ENCODE results near the gene ABHD15.
"Not testable (repeated sequence)": the region's sequence is repeated elsewhere in the genome, so short reads cannot be mapped to it uniquely, and the experiment has no call there.

The ABHD15 gene

DNA sequence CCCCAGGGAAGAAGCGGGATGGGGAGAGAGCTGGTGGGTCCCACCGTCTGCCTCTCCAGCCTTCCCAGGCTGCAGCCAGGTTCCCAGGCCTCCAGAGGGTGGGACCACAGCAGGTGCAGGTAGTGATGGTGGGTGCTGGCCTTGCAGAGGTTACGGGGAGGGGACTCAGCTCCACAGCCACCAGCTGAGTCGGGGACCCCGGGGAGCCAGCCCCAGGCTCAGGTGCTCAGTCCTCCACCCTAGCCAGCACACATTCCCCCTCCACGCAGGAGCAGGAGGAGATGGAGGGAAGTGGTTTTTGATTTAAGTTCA lies 6.7 kb upstream of the ABHD15 start:
- DNase-seq (ENCODE audit: low read depth), result no peak
- H3K4me3 ChIP-seq (ENCODE audit: low read depth, low read length), result no peak overlapping the region

DNA sequence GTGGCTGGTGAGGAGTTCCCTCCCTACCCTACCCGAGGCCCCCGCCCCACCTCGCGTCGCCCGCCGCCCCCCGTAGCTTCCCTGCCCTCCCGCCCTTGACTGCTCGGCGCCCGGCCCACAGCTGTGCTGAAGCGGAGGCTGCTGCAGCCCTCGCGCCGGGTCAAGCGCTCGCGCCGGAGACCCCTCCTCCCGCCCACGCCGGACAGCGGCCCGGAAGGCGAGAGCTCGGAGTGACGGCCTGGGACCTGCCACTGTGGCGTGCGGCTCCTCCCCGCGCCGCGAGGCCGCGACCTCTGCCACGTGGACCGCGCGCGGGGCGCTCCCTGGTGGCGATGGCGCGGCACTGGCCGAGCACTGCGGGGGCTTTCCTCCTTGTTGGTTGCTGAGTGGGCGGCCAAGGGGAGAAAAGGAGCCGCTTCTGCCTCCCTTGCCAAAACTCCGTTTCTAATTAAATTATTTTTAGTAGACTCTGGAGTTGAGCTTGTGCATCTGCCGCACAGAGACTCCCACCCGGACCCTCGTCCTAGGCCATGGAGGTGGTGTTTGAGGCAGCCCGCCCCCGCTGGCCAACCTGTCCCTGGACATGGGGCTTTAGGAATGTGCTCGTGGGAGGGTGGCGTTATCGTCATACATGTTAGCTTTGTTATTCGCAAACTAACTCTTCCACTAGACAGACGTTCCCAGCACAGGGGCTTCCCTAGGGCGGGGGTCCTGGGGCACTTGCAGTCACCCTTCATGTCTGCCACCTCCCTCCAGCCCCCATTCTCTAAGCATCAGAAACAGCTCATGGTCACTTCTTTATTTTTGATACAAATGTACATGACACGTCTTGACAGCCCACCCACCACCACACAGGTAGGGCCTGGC lies 6.1 kb upstream of the ABHD15 start:
- DNase-seq (ENCODE audit: low read depth), result no peak
- no peak overlapping the region for H3K4me3 ChIP-seq (ENCODE audit: low read depth, low read length)

DNA sequence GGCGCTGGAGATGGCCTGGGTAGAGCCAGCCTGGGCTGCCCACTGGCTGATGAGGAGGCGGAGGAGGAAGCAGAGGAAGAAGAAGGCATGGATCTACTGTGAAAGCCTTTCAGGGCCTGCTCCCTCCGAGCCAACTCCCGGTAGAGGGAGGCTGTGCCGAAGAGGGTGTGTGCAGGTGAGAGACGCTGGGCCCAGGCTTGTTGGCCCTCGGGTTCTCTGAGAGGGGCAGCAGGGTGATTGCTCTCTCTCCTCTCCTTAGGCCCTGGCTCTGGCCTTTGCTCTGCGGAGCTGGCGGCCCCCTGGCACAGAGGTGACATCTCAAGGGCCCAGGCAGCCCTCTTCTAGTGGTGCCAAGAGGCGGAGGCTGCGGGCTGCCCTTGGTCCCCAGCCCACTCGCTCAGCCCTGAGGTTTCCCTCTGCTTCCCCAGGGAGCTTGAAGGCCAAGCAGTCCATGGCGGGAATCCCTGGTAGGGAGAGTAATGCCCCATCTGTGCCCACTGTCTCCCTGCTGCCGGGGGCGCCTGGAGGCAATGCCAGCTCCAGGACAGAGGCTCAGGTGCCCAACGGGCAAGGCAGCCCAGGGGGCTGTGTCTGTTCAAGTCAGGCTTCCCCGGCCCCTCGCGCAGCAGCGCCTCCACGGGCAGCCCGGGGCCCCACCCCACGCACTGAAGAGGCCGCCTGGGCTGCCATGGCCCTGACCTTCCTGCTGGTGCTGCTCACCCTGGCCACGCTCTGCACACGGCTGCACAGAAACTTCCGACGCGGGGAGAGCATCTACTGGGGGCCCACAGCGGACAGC lies 5.2 kb upstream of the ABHD15 start:
- no peak for DNase-seq (ENCODE audit: low read depth)
- H3K4me3 ChIP-seq (ENCODE audit: low read depth, low read length), result no peak overlapping the region

DNA sequence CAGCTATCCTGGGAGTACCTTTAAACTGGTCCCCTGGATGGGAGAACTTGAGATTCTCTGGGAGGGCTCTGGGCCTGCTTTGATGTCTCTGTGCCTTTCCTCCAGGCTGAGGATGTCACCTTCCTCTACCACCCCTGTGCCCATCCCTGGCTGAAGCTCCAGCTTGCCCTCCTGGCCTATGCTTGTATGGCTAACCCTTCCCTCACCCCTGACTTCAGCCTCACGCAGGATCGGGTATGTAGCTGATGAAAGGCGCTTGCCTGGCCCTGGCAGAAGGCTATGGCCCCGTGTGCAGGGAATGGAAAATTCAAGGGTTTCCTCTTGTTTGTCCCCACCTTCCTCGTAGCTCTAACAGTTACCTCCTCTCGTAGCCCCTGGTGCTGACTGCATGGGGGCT lies 4.6 kb upstream of the ABHD15 start:
- no peak overlapping the region for H3K4me3 ChIP-seq (ENCODE audit: low read depth, low read length)
- DNase-seq (ENCODE audit: low read depth), result no peak

DNA sequence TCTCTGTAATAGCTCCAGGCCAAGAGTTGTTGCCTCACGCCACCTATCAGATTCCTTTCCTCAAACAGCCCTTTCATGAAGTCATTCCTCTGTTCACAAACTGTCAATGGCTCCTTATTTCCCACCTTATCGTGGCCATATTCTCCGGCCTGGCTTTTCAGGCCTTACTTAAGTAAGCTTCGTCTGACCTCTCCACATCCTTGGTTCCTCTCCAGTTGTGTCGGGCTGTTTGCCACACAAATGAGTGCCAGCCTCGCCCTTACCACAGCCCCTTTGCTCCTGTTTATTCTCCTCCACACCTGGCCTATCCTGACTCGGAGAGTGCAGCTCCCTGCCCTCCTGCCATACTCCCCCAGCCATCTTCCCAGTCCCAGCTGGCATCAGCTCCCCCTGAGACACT lies 3.7 kb upstream of the ABHD15 start:
- H3K4me3 ChIP-seq (ENCODE audit: low read depth, low read length), result no peak overlapping the region

DNA sequence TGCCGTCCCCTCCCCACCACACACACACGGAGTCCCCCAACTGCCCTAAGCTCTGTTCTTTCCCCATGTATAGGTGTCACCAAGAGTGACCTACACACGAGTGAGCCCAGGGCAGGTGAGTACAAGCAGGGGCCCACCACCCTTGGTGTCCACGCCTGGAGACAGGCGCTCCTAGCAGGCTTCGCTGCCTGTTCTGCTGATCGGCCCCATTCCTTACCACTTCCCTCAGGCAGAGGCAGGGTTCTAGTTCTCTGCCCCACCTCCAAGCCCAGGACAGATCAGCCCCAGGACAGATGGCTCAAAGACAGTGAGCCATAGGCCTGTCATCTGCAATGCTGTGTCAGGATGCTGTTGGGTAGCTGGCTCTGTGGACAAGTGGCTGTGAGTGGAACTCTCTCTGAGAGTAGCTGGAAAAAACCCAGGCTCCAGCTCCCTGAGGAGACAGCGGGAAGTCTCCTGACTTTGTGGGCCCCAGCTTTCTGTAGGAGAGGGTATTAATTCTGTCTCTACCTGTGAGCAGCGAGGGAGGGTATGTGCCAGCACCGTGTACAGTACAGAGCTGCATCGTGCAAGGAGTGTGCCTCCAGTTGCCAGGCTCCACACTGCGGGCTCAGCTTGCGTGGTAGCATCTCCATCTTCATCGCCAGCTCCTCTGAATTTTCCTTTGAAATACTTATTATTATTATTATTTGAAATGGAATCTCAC lies 2.6 kb upstream of the ABHD15 start:
- no peak for DNase-seq (ENCODE audit: low read depth)
- H3K4me3 ChIP-seq (ENCODE audit: low read depth, low read length), result peak overlapping the region; percentile 74

More for the DNA sequence above, 3.7 kb upstream of the ABHD15 start:
- no peak for DNase-seq (ENCODE audit: low read depth)

GRCh38 chr17:29568331-29569244 lies 1.8 kb upstream of the ABHD15 start, which contains the start of gene TP53I13:
Gene TP53I13, plus strand, starts transcription at chr17:29568701. Its CDS starts 58 bp downstream, at chr17:29568759.
- peak within 1 kb of the TSS; percentile 74 for H3K4me3 ChIP-seq (ENCODE audit: low read depth, low read length)
- no peak for DNase-seq (ENCODE audit: low read depth)

DNA sequence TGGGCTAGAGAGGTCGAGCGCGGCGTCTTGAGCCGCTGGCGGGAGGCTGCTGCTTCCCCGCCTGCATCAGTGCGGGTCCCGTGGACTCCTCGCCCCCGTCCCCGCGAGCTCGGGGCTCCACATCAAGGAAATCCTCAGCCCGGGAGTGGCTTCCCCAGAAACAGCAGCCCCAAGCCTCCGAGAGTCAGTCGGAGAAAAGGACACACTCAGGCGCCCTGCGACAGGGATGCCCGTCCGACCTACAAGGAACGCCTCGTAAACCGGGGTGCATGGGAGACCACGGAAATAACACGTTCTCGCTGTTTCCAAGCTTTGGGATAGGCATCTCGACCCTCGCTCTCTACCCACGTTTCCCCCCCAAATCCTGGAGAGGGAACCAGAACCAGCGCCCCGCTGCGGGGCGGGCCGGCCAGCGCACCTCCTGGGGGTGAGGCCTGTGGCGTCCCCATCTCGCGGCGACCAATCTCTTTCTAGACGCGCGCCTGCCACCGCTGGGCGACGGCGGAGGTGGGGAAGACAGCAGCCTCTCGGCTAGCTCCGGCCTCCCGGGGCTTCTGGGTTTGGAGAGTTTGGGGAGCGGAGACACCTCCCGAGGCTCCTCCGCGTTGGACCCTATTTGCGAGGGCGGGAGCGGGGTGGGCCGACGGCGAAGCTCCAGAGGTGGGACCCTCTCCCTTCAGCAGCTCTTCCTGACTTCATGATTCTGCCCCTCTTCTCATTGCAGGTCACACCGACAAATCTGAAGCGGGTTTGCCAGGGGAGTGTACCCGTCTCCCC lies 905 bp upstream of the ABHD15 start:
- peak overlapping the region; percentile 74 for H3K4me3 ChIP-seq (ENCODE audit: low read depth, low read length)
- no peak for DNase-seq (ENCODE audit: low read depth)

- DNase-seq (ENCODE audit: low read depth), result no peak
- H3K4me3 ChIP-seq (ENCODE audit: low read depth, low read length), result peak overlapping the region; percentile 74
Observed at GRCh38 chr17:29567304-29567553, 392 bp upstream of the ABHD15 start.

GRCh38 chr17:29565643-29566472 lies 979 bp downstream of the ABHD15 start:
- H3K4me3 ChIP-seq (ENCODE audit: low read depth, low read length), result peak overlapping the region; percentile 74
- no peak for DNase-seq (ENCODE audit: low read depth)

GRCh38 chr17:29563816-29564215 lies 3.0 kb downstream of the ABHD15 start:
- no peak overlapping the region for H3K4me3 ChIP-seq (ENCODE audit: low read depth, low read length)
- DNase-seq (ENCODE audit: low read depth), result no peak

GRCh38 chr17:29562615-29563014 lies 4.2 kb downstream of the ABHD15 start:
- no peak for DNase-seq (ENCODE audit: low read depth)
- no peak overlapping the region for H3K4me3 ChIP-seq (ENCODE audit: low read depth, low read length)

DNA sequence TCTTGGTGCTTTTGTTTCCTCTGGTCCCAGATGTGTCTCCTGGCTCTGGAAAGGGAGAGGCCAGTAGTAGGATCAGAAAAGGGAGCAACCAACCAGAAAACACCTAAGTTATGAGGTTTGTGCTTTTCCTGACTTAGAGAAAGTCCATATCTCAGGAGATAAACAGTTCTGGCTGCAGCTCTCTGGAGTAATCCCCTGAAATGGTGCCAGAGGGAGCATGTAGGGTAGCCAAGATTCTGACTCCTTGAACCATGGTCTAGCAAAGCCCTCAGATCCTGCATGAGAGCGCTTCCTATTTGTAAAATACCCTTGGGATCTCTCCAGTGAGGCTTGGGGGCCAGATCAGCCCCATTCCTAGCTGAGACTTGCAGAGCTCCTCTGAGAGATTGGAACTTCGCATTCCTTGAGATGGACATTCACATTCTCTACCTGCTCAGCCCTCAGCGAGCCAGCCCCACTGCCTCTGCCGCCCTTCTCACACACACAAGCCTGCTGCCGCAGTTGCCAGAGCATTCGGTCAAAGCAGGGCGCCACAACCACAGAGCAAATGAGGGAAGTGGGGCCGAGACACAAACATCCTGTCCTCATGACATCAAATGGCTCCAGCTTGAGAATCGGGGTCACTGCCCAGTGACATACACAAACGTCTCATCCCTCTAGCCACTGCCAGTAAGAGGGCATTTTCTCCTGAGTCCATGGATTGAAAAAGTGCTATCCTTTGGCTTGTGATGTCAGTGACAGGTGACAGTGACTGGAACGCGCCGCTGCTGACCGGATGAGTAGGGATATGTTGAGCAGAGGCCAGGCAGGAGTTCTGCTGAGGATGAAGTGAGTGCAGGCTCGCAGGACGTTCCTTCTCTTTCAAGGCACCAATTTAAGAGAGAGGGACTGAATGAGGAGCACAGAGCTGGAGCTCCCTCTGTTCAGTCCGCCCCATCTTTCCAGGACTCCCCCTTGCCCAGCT lies 5.0 kb downstream of the ABHD15 start:
- H3K4me3 ChIP-seq (ENCODE audit: low read depth, low read length), result no peak overlapping the region
- no peak for DNase-seq (ENCODE audit: low read depth)

GRCh38 chr17:29560316-29560715 lies 6.5 kb downstream of the ABHD15 start:
- no peak for DNase-seq (ENCODE audit: low read depth)
- no peak overlapping the region for H3K4me3 ChIP-seq (ENCODE audit: low read depth, low read length)

GRCh38 chr17:29559640-29560039 lies 7.2 kb downstream of the ABHD15 start:
- DNase-seq (ENCODE audit: low read depth), result no peak
- H3K4me3 ChIP-seq (ENCODE audit: low read depth, low read length), result no peak overlapping the region

- H3K4me3 ChIP-seq (ENCODE audit: low read depth, low read length); DNase-seq (ENCODE audit: low read depth): not testable (repeated sequence)
Observed at GRCh38 chr17:29558139-29558538, 8.7 kb downstream of the ABHD15 start.

GRCh38 chr17:29557739-29558116 lies 9.1 kb downstream of the ABHD15 start:
- no peak overlapping the region for H3K4me3 ChIP-seq (ENCODE audit: low read depth, low read length)
- DNase-seq (ENCODE audit: low read depth), result no peak

Measured in skeletal muscle cell (primary cell).